KMS-11 (cell line): ENCODE data around the gene CTU2.

Experiments
- H2AFZ ChIP-seq: fragments of 200-600 bp; sonication (generic); 2 replicates; pipeline ENCODE4 v1.6.1; 2016; ENCODE audit warnings: antibody characterized with exemption, mixed run types, low read depth
- H3K27ac ChIP-seq: fragments of 200-600 bp; sonication (generic); 2 replicates; pipeline ENCODE4 v1.6.1; 2016; ENCODE audit warnings: mild to moderate bottlenecking, mixed run types
- H3K27me3 ChIP-seq: fragments of 200-600 bp; sonication (generic); 2 replicates; pipeline ENCODE4 v1.6.1; 2017; ENCODE audit warnings: mild to moderate bottlenecking, low read depth, mixed run types, moderate library complexity; ENCODE audit not compliant: insufficient read depth
- H3K36me3 ChIP-seq: fragments of 200-600 bp; sonication (generic); 2 replicates; pipeline ENCODE4 v1.6.1; 2017; ENCODE audit warnings: mild to moderate bottlenecking, mixed run types; ENCODE audit not compliant: insufficient read depth
- H3K4me1 ChIP-seq: fragments of 200-600 bp; sonication (generic); 2 replicates; pipeline ENCODE4 v1.6.1; 2016; ENCODE audit warnings: mild to moderate bottlenecking, low read depth, mixed run types; ENCODE audit not compliant: poor library complexity, severe bottlenecking
- H3K4me2 ChIP-seq: fragments of 200-600 bp; sonication (generic); 2 replicates; pipeline ENCODE4 v1.7.0; 2016; ENCODE audit warnings: mild to moderate bottlenecking, mixed run types
- H3K4me3 ChIP-seq: fragments of 200-600 bp; sonication (generic); IDR thresholded peaks from 2 replicates; pipeline ENCODE4 v1.6.1; 2017; ENCODE audit warnings: low read depth, low read length, mixed read lengths; ENCODE audit not compliant: insufficient read depth
- H3K79me2 ChIP-seq: fragments of 200-600 bp; sonication (generic); 2 replicates; pipeline ENCODE4 v1.6.1; 2016; ENCODE audit warnings: low read depth, mixed run types; ENCODE audit not compliant: insufficient read depth
- H3K9ac ChIP-seq: fragments of 200-600 bp; sonication (generic); 2 replicates; pipeline ENCODE4 v1.6.1; 2016; ENCODE audit warnings: mild to moderate bottlenecking, mixed run types
- H4K20me1 ChIP-seq: fragments of 200-600 bp; sonication (generic); 2 replicates; pipeline ENCODE4 v1.6.1; 2016; ENCODE audit warnings: mild to moderate bottlenecking, mixed run types; ENCODE audit not compliant: insufficient read depth
- TF ChIP-seq, protein P1 (sequence below): fragments of 200-600 bp; sonication (generic); conservative IDR thresholded peaks from 2 replicates; pipeline ENCODE4 v1.6.1; 2017; ENCODE audit warnings: low read depth, mild to moderate bottlenecking, antibody characterized with exemption, low read length, moderate library complexity, mixed read lengths

CTU2 gene

DNA sequence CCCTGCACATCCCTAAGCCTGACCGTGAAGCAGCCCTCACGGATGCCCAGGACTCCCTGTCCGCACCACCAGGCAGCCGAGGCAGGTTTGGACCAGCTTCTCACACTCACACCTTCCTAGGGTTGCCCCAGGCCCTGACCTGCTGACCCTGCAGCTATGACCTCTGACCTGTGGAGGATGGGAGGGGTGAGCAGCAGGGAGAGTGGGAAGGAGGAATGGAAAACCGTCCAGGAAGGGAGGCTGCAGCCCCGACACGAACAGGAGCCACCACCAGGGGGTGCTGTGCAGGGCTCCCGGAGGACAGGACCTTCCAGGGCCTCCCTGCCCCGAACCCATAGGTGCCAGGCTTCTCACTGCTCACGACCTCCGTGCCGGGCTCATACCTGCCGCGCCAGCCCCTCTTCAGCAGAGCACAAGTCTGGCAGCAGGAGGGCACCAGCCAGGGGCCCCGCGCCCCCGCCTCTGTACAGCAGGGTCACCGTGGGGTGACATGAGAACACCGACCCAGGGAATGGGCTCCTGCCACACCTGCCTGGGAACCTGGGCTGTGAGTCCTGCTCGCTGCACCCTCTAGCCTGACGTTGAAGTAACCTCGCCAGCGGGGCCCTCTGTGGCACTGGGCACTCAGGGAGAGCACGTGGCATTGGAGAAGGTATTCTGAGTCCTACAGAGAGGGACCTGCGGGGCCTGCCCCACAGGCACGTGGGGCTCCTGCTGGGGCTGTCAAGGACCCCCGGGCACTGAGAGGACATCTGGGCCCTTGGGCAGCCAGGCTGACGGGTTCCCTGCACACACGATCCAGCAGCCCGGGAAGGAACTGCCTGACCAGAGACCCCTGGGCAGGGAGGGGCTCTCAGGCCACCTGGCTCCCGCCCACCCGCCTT is 37.6 kb downstream of the CTU2 start:
- Histone ChIP-seq H3K9ac (no peak overlapping the region), H3K4me1 (no peaks in the 10 kb centered on the region), H3K4me3 (no peak overlapping the region), H3K79me2 (peaks cover 17% of the 10 kb centered on the region; the same call in 1 of the 2 replicates), H2AFZ (no peak overlapping the region), H3K36me3 (no peaks in the 10 kb centered on the region), H3K4me2 (no peak overlapping the region), H4K20me1 (peaks cover 15% of the 10 kb centered on the region; the same call in 1 of the 2 replicates), H3K27ac (no peak overlapping the region), H3K27me3 (no peaks in the 10 kb centered on the region)
- TF ChIP-seq, protein P1, sequence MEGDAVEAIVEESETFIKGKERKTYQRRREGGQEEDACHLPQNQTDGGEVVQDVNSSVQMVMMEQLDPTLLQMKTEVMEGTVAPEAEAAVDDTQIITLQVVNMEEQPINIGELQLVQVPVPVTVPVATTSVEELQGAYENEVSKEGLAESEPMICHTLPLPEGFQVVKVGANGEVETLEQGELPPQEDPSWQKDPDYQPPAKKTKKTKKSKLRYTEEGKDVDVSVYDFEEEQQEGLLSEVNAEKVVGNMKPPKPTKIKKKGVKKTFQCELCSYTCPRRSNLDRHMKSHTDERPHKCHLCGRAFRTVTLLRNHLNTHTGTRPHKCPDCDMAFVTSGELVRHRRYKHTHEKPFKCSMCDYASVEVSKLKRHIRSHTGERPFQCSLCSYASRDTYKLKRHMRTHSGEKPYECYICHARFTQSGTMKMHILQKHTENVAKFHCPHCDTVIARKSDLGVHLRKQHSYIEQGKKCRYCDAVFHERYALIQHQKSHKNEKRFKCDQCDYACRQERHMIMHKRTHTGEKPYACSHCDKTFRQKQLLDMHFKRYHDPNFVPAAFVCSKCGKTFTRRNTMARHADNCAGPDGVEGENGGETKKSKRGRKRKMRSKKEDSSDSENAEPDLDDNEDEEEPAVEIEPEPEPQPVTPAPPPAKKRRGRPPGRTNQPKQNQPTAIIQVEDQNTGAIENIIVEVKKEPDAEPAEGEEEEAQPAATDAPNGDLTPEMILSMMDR = peak; percentile 88

DNA sequence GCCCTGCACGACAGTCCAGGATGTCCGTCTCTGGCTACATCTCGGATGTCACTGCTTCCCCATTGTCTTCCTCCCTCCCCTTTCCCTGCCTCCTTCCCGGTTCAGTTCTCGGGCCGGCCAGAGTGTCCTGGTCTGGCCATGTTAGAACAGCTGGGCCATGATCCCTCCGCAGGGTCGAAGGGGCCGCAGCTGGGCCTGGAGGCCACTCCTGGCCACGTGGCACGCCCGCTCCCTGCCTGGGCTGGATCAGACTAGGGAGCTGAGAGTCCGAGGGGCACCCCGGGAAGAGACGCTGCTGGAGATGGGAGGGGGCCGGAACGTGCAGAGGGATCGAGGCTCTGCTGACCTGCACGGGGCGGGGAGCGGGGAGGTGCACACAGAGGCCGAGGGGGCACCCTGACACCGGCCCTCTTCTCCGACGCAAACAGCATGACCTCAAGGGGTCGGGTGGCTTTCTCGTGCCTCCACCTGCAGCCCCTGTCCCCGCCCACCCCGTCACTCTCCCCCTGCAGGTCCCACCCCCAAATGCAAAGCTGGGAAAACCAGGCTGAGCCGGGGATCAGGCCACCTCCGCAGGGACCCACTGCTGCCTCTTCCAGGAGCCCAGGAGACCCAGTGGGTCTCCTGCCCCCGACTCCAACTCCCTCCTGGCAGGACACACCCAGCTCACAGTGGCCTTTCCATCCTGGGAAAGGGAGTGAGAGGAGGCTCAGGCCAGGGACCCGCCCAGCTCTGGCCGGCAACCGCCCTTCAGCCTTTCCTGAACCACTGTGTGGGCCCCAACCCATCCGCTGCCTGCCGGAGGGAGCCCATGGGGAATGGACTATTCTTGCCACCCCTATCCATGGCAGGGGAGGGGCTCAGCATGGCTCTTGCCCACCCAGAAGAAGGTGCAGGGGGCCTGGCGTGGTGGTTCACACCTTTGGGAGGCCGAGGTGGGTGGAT is 38.5 kb downstream of the CTU2 start:
- no peaks in the 10 kb centered on the region for H3K36me3 ChIP-seq
- TF ChIP-seq, protein P1 = no peak
- no peak overlapping the region for H3K4me2 ChIP-seq
- no peaks in the 10 kb centered on the region for H3K4me1 ChIP-seq
- H3K27me3 ChIP-seq = no peaks in the 10 kb centered on the region
- peaks cover 21% of the 10 kb centered on the region; the same call in 1 of the 2 replicates for H3K79me2 ChIP-seq
- H2AFZ ChIP-seq = no peak overlapping the region
- no peak overlapping the region for H3K27ac ChIP-seq
- peaks cover 15% of the 10 kb centered on the region; the same call in 1 of the 2 replicates for H4K20me1 ChIP-seq
- H3K9ac ChIP-seq = no peak overlapping the region
- no peak overlapping the region for H3K4me3 ChIP-seq

DNA sequence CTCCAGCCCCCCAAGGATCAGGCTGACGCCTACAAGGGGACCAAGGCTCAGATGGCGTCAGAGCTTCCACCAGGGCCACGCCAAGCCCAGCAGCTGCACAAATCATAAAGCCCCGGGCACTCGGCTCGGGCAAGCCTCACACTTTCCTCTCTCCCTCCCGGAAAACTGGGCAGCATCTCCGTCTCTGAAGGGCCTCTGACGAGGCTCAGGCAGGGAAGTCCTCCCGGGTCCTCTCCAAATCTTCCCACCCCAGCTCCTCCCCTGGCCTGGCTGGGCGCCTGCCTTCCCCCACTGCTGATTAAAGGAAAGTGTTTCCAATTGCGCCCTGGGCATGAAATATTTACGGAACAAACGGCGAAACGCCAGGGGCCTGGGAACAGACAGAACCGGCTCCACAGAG is 40.2 kb downstream of the CTU2 start:
- Histone ChIP-seq H2AFZ (no peak overlapping the region), H3K9ac (no peak overlapping the region), H3K4me2 (no peak overlapping the region), H3K4me3 (no peak overlapping the region), H3K4me1 (no peaks in the 10 kb centered on the region), H4K20me1 (peaks cover 18% of the 10 kb centered on the region; the same call in 1 of the 2 replicates), H3K79me2 (peaks cover 36% of the 10 kb centered on the region; the same call in 1 of the 2 replicates), H3K36me3 (no peaks in the 10 kb centered on the region), H3K27ac (no peak overlapping the region), H3K27me3 (no peaks in the 10 kb centered on the region)
- TF ChIP-seq, protein P1 = no peak

DNA sequence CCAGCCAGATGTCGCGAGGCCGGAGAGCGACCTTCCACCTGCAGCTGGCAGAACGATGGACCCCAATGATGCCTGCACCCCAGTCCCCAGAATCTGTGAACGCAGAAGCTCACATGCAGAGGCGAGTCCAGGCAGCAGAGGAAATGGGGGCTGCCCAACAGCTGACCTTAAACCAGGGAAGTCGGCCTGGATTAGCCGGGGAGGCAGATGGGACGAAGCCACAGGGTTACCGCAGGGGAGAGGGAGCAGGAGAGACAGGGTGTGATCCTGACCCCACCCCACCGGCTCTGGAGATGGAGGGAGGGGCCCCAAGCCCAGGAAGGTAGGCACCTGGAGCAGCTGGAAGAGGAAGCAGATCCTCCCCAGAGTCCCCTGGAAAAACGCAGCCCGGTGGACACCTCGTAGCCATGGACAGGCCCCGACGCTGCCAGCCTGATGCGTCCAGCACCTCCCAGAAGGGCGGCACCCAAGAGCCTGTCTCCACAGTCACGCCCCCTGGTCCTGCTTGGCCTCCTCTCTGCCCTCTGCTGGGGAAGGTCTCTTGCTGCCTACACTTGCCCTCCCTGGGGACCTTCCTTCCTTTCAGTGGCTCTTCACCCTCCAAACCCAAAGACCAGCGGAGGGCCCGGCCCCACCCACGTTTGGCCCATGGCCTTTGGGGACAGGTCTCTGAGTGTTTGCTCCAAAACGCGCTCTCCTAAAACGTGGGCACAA is 41.4 kb downstream of the CTU2 start:
- Histone ChIP-seq H3K79me2 (peaks cover 48% of the 10 kb centered on the region; the same call in 1 of the 2 replicates), H4K20me1 (peaks cover 24% of the 10 kb centered on the region; the same call in 1 of the 2 replicates)

More for the DNA sequence above, 41.4 kb downstream of the CTU2 start:
- TF ChIP-seq, protein P1 = no peak; the same call in 1 of the 2 replicates
- no peaks in the 10 kb centered on the region for H3K4me1 ChIP-seq
- no peak overlapping the region for H3K9ac ChIP-seq
- no peak overlapping the region for H3K4me3 ChIP-seq
- no peak overlapping the region for H3K27ac ChIP-seq
- H3K27me3 ChIP-seq = no peaks in the 10 kb centered on the region
- H3K4me2 ChIP-seq = no peak overlapping the region
- no peaks in the 10 kb centered on the region for H3K36me3 ChIP-seq
- no peak overlapping the region for H2AFZ ChIP-seq
